GF-D8 (cell line): Measurements from ENCODE around the gene MOB2.

Experiments used
- DNase-seq: peaks from one replicate; lab custom pipeline; 2025; lab: John Stamatoyannopoulos, UW

The MOB2 gene

DNA sequence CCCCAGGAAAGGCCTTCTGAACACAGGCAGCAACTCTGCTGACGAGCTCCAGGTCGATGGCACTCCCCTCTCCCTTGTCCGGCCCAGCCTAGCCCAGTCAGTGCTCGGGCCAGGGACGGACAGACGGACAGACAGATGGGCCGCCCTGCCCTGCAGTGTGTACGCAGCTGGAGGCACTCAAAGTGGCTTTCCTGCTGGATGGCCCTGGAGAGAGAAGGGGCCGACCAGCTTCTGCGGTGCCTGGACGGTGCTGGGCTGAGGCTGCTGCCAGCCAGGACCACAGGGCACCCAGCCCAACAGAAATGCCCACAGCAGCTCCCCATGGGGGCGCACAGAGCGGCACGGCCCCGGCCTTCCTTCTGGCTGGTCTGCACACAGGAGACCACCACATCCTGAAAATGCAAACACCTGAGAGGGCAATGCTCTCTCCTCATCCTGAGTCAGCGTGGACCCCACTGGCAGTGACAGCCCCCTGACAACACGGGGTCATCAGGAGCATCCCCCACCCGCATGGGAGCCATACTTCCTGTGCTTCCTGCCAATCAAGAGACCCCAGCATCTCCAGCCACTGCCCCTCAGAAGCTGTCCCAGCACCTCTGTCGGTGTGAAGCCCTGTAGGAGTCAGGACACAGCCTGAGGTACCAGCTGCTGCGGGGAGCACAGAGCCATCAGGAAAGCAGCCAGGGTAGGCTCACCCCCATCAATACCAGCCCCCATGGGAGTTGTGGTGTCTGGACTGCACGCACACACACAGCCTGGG is 692 bp upstream of the MOB2 start:
- no peak for DNase-seq

DNA sequence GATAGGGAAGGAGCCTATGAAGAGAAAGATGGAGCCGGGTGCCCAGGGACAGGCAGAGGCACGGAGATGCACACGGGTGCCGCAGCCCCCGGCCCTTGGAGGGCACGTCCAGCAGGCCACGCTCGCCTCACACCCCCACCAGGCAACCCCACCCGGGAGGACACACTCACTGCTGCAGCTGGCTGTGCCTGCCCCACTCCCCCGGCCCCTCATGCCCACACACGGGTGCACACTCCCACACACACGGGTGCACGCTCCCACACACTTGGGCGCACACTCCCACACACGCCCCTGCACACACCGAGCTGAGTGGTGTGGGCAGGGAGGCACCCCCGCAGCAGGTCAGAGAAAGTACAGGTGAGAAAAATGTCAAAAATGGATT is 1.1 kb downstream of the MOB2 start:
- no peak for DNase-seq

GRCh38 chr11:1484695-1485503 is 1.7 kb downstream of the MOB2 start:
- no peak for DNase-seq

GRCh38 chr11:1484061-1484671 is 2.4 kb downstream of the MOB2 start:
- no peak for DNase-seq

DNA sequence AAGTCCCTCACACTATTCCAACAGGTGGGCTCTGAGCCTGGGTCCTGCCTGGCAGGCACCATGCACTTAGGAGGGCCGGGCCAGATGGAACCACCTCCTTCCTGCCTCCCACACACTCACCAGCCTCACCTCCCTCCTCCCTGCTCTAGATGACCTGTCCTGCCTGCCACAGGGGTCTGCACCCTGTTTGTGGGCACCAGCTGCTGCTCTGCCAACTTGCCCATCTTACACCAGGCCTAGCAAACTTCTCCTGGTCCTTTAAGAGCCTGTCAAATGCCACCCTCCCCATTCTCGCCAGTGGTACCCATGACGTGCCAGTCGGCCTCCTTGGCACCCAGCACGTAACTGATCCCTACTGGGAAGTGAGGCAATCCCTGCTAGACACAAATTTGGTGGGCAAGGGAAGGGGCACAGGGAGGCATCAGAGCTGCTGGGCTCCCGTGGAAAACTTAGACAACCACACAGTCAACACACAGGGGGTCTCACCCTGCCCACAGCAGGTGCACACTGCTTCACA is 3.1 kb downstream of the MOB2 start:
- DNase-seq = no peak

- no peak for DNase-seq
Observed at GRCh38 chr11:1482581-1483444, 3.8 kb downstream of the MOB2 start.

DNA sequence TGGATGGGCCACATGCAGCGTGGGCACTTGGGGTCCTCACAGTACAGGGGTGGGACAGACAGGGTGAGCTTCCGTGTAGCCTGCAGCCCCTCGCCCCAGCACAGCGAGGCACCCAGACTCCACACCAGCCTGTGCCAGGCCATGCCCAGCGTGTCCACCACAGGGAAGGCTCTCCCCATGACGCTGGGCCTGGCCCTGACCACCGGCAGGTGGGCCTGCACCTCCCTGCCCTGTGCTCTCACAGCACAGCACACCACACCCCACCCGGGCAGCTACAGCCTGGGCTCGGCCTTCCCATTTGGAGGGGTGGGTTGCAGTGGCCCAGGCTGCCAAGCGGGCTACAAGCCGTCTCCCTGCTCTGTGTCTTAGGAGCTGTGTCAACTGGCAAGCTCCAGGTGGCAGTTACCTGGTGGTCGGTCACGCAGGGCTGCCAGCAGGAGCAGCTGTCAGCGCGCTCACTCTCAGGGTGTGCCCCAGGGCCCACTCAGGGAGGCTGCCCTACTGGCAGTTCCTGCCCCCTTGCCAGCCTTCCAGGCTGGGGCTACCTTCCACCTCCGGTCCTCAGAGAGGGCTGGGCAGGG is 4.6 kb downstream of the MOB2 start:
- DNase-seq = no peak

GRCh38 chr11:1481483-1481825 is 5.1 kb downstream of the MOB2 start:
- DNase-seq = no peak

DNA sequence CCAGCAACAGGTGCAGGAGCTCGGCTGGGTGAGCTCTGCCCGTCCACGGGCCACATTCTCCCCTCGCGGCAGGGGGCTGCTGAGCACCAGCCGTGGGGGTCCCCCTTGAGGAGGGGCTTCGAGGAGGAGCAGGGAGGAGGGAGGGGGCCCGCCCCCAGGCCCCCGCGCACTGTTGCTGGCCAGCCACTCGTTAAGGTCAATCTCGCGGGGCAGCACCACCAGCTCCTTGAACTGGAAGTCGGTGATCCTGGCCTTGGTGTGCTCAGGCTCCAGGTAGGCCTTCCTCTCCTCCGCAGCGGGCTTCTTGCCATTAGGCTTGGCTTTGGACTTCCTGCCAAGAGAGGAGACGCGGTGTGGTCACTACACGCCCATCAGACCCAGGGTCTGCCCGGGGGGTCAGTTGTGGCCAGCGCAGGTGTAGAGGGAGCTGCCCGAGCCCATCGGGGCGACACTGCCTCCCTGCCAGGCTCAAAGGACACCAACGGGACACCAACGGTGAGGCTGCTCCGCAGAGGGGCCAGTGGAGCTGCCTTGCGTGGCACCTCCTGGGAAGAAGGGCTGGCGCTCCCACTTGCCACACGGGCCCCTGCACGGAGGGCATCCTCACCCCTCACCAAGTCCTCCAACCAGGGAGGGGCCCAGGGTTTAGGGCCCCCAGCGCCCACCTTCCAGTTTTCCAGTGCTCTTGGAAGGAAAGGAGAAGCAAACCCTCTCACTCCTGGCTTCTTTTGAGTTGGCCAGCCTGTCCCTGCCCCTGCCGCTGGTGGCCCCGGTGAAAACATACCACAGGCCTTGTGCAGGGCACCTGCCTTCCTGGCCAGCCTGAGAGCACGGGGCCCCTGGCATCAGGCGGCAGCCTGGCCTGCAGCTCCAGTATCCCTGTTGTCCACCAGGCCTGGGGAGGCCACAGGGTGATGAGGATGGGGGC is 5.8 kb downstream of the MOB2 start:
- no peak for DNase-seq

DNA sequence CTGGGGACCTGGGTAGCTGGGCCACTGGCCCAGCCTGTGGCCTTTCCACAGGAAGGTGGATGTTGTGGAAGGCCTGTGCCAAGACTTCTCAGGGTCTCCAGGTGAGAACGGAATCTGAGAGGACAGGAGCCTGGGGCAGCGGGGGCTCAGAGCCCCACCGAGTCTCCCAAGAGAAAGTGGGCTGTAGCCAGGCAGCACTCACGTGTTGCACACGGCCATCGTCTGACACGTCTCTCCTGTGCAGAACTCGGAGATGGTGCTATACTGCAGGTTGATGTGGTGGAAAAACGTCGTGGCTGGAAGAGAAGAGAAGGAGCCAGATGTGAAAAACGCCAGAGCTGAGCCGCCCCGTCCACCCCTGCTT is 6.4 kb downstream of the MOB2 start:
- no peak for DNase-seq

GRCh38 chr11:1479678-1480118 is 6.9 kb downstream of the MOB2 start:
- DNase-seq = no peak

- DNase-seq = no peak
Observed at GRCh38 chr11:1479006-1479677, 7.4 kb downstream of the MOB2 start.

GRCh38 chr11:1478544-1478943 is 8.0 kb downstream of the MOB2 start:
- peak; percentile 21 for DNase-seq

- DNase-seq = no peak
Observed at GRCh38 chr11:1478011-1478410, 8.6 kb downstream of the MOB2 start.

- no peak for DNase-seq
Observed at GRCh38 chr11:1476940-1477736, 9.4 kb downstream of the MOB2 start.

DNA sequence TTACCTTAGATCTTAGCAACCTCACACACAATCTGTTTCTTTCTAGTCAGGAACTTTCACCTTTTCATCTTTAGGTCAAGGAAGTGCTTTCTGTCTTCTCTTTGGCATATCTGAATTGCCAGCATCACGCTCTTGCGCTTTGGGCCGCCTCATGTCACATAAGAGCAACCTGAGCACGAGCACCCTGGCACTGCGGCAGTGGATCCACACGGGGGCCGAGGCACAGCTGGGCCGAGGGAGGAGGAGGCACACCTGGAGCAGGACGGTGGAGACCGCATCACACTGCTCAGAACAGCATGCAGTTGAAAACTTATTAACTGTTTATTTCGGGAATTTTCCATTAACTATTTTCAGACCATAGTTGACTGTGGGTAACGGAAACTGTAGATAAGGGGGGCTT is 10.7 kb downstream of the MOB2 start:
- DNase-seq = no peak

GRCh38 chr11:1473786-1474185 is 12.8 kb downstream of the MOB2 start:
- DNase-seq = no peak

DNA sequence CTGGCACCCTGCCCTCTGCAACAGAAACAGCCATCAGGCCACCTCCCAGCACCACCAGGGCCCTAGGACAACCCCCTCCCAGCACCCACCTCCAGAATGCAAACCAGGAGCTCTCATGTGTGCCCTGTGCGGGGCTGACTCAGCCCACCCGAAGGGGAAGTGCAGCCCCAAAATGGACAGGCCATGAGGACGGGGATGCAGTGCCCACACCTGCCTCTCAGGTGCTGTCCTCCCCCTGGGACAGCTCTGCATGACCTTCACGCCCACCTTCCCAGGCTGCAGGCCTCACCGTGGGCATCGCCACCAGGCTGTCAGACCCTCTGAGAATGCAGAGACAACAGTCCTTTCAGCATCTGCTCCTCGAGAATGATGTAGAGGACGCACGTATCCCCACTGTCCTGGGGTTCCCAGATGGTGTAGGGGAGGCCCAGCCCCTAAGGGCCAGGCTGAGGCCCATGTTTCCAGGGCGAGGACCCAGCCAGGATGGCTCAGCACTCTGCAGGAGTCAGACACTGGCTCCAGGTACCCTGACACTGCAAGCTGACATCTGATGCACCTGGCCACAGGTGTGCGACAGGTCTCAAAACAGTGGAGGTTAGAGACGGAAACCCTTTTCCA is 13.5 kb downstream of the MOB2 start:
- no peak for DNase-seq
